HG03159 (cell line): ENCODE data around the gene DNAAF8.
"Not testable (repeated sequence)": the region's sequence is repeated elsewhere in the genome, so short reads cannot be mapped to it uniquely, and the experiment has no call there.

Experiments
- ATAC-seq: cut with Tn5 transposase; IDR thresholded peaks from one replicate; pipeline ENCODE4 v1.9.1; 2021; ENCODE audit warnings: mild to moderate bottlenecking, moderate library complexity; ENCODE audit not compliant: unreplicated experiment

The DNAAF8 gene

GRCh38 chr16:4780235-4780634 lies 45.9 kb downstream of the DNAAF8 start:
- no peak for ATAC-seq

- no peak for ATAC-seq
Measured at GRCh38 chr16:4783251-4783950, 49.1 kb downstream of the DNAAF8 start.

GRCh38 chr16:4783951-4784336 lies 49.6 kb downstream of the DNAAF8 start:
- ATAC-seq, result no peak

GRCh38 chr16:4784444-4784987 lies 50.2 kb downstream of the DNAAF8 start:
- ATAC-seq, result not testable (repeated sequence)

DNA sequence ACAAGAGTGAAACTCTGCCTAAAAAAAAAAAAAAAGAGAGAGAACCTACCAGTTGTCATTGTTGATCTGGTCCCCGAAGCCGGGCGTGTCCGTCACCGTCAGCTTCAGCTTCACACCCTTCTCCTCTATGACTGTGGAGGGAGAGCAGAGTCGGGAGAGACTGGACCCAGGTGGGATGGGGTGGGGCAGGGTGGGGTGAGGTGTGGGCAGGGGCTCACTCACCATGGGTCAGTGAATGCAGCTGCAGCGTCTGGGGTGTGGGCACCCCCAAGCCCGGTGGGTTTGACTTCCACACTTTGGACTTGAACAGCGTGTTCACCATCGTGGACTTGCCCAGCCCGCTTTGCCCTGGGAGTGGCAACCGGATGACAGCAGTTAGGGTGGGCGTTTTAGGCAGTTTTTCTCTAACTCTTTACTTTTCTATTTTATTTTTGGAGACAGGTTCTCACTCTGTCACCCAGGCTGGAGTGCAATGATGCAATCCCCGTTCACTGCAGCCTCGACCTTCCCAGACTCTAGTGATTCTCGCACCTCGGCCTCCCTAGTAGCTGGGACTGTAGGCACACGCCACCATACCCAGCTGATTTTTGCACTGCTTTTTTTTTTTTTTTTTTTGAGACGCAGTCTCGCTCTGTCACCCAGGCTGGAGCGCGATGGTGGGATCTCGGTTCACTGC lies 51.6 kb downstream of the DNAAF8 start:
- no peak for ATAC-seq

DNA sequence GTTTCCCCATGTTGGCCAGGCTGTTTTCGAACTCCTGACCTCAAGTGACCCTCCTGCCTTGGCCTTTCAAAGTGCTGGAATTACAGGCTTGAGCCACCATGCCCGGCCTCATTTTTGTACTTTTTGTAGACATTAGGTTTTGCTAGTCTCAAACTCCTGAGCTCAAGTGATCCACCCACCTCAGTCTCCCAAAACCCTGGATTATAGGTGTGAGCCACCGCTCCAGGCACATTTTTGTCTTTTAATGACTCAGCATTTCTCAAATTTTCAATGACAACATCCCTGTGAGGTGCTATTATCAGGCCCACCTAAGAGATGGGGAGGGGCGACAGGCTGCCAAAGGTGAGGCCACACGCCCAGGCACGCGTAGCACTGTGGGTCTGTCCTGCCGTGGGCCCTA lies 52.7 kb downstream of the DNAAF8 start:
- no peak for ATAC-seq

DNA sequence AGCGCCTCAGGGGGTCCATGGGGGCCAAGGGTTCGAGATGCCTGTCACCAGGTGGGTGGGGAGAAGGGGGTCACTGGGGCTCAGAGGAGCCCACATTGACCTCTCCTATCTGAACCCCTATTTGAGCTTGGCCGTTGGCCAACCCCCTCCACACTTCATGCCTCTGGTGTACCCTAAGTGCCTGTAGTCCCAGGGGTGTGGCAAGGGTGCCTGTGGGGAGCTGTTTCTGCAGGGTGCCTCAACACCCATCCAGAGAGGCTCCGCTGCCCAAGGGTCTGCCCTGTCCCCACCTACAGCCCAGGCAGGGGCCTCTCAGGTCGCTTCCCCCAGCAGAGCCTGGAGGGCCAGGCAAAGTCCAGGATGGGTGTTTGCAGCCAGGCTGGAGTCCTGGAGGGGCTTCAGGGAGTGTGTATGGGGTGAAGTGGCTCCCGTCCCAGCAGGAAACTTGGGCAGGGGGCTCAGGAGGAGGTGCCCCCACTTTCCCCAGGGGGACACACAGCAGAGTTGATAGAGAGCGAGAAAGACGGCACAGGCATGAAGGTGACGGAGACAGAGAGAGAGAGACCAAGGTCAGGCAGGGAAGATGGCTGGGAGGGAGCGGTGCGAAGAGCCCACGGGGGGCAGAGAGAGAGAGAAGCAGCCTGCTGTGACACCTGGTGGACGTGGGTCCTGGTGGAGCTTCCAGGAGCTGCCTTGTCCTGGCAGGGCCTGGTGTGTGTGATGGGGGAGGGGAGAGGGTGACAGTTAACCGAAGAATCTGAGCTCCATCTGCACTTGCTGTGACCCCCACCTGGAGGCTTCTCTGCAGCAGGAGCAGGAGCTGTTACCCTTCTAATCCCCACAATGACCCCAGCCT lies 53.5 kb downstream of the DNAAF8 start, which contains the start of gene SEPTIN12:
SEPTIN12 (minus strand) TSS at position 719 of the 856 bp plus-strand sequence; CDS start at position 19, 700 bp downstream.
- no peak for ATAC-seq

- no peak for ATAC-seq
Measured at GRCh38 chr16:4788489-4788889, 54.2 kb downstream of the DNAAF8 start.

- no peak for ATAC-seq
Measured at GRCh38 chr16:4788910-4789309, 54.6 kb downstream of the DNAAF8 start.

DNA sequence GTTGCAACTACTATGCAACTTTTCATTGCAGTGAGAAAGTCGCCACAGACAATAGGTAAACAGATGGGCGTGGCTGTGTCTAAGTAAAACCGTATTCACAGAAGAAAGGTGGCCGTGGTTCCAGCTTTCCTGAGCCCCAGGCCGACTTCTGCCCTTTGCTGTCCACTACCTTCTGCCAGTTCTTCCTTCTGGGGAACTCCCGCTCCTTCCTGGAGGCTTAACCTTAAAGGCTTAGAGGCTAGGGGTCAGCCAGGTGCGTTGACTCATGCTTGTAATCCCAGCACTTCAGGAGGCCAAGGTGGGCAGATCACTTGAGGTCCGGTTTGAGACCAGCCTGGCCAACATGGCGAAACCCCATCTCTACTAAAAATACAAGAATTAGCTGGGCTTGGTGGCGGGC lies 55.9 kb downstream of the DNAAF8 start:
- ATAC-seq, result no peak

GRCh38 chr16:4790871-4791270 lies 56.5 kb downstream of the DNAAF8 start:
- ATAC-seq, result no peak

DNA sequence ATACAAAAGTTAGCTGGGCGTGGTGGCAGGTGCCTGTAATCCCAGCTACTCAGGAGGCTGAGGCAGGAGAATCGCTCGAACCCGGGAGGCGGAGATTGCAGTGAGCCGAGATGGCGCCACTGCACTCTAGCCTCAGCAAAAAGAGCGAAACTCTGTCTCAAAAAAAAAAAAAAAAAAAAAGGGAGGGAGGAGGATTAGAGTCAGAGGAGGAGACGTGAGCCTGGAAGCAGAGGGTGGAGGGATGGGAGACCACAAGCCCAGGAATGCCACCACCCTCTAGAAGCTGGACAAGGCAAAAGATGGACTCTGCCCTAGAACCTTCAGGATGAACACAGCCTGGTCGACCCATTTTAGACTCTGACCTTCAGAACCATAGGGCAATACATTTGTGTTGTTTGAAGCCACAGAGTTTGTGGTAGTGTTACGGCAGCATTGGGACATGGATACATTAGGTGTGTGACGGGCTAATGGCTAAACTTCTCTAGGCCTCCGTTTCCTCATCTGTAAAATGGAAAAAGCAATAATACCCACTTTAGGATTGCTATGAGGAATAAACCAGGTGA lies 58.7 kb downstream of the DNAAF8 start:
- ATAC-seq, result no peak

GRCh38 chr16:4795181-4795827 lies 61.0 kb downstream of the DNAAF8 start, which contains the start of gene SMIM22:
Gene SMIM22, plus strand, starts transcription at chr16:4795369. Its CDS starts 366 bp downstream, at chr16:4795735.
- ATAC-seq, result no peak

- no peak for ATAC-seq
Measured at GRCh38 chr16:4795828-4796572, 61.7 kb downstream of the DNAAF8 start.

- ATAC-seq, result no peak
Measured at GRCh38 chr16:4796982-4797804, 62.9 kb downstream of the DNAAF8 start.

- ATAC-seq, result no peak
Measured at GRCh38 chr16:4797805-4798252, 63.5 kb downstream of the DNAAF8 start.

DNA sequence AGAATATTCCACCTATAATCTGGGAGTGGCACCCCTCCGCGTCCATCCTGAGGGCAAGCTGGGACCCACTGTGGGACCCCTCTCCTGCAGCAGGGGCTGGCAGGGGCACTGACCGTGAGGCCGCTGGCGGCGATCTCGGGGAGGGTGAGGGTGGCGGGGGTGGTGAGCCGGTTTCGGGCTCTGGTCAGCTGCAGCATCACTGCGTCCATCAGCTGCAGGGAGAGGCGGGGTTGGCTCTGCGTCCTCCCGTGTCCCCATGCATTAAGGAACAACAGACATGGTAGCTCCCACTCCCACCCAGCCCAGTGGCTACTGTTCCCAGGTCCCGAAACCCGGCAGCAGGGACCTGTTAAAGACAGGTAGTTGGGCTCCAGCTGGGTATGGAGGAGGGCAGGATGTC lies 64.1 kb downstream of the DNAAF8 start:
- no peak for ATAC-seq
